Measurements from ENCODE around the gene IL3. TPM values are rescaled to one million over a fixed set of nuclear protein-coding genes. Genes with fewer than 3 reads are reported as not detected.
A peak's percentile ranks its signal among the peaks of the same experiment; 100 is the strongest.

Gene IL3
- total and polyA plus RNA-seq, 9 of the 15 experiments (the other 6 are each of a cell fraction or from before 2014, with no cell fraction given) = not detected

DNA sequence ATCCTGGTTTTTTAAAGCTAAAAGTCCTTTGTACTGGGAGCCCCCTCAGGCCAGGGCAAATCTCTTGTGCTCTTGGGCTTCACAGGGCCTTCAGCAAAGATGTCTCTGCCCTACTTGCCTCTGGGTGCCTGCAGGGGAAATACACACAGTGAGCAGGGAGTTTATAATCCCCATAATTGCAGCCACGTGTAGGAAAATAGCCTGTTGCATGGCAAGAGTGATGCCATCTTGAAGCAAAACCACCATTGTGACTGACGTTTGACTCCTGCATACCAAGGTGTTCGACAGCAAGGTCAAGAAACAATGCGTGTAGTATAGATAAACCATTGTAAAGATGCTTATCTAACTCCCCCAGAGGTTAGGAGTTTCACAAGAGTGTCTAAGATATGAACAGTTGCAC lies 11.4 kb upstream of the IL3 start (continued):
- TF ChIP-seq, protein P1, sequence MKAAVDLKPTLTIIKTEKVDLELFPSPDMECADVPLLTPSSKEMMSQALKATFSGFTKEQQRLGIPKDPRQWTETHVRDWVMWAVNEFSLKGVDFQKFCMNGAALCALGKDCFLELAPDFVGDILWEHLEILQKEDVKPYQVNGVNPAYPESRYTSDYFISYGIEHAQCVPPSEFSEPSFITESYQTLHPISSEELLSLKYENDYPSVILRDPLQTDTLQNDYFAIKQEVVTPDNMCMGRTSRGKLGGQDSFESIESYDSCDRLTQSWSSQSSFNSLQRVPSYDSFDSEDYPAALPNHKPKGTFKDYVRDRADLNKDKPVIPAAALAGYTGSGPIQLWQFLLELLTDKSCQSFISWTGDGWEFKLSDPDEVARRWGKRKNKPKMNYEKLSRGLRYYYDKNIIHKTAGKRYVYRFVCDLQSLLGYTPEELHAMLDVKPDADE (conservative IDR thresholded peaks at IDR 0.05; ENCODE audit: control insufficient read depth, low read depth, low read length) = no peak
- TF ChIP-seq BHLHE40 (IDR thresholded peaks at IDR 0.05; ENCODE audit: low read length) = no peak
- TF ChIP-seq U2AF2 (optimal IDR thresholded peaks at IDR 0.05; ENCODE audit: low read depth, low read length) = no peak
- TF ChIP-seq ZNF766 (CRISPR knock-in tag; conservative IDR thresholded peaks at IDR 0.05) = peak; percentile 51; the same call in 1 of the 2 replicates
- no peak for TF ChIP-seq ZNF75A (CRISPR knock-in tag; IDR thresholded peaks at IDR 0.05)
- no peak for TF ChIP-seq ZNF584 (CRISPR knock-in tag; IDR thresholded peaks at IDR 0.05; ENCODE audit: low read depth)
- no peak for TF ChIP-seq ZNF586 (CRISPR knock-in tag; conservative IDR thresholded peaks at IDR 0.05)
- no peak for TF ChIP-seq ZNF146 (CRISPR knock-in tag; IDR thresholded peaks at IDR 0.05; ENCODE audit: unreplicated experiment)
- TF ChIP-seq, protein P2, sequence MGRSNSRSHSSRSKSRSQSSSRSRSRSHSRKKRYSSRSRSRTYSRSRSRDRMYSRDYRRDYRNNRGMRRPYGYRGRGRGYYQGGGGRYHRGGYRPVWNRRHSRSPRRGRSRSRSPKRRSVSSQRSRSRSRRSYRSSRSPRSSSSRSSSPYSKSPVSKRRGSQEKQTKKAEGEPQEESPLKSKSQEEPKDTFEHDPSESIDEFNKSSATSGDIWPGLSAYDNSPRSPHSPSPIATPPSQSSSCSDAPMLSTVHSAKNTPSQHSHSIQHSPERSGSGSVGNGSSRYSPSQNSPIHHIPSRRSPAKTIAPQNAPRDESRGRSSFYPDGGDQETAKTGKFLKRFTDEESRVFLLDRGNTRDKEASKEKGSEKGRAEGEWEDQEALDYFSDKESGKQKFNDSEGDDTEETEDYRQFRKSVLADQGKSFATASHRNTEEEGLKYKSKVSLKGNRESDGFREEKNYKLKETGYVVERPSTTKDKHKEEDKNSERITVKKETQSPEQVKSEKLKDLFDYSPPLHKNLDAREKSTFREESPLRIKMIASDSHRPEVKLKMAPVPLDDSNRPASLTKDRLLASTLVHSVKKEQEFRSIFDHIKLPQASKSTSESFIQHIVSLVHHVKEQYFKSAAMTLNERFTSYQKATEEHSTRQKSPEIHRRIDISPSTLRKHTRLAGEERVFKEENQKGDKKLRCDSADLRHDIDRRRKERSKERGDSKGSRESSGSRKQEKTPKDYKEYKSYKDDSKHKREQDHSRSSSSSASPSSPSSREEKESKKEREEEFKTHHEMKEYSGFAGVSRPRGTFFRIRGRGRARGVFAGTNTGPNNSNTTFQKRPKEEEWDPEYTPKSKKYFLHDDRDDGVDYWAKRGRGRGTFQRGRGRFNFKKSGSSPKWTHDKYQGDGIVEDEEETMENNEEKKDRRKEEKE (IDR thresholded peaks at IDR 0.05; ENCODE audit: borderline replicate concordance in 1 of 2, control insufficient read depth in 1 of 2, low read depth in 2 of 2, low read length in 1 of 2) = no peak
- 0 out of 2 replicates have a peak, but pooled peaks have one; percentile 4 for TF ChIP-seq CBFA2T3 (IDR thresholded peaks at IDR 0.05)
- TF ChIP-seq ZFPM2 (CRISPR knock-in tag; IDR thresholded peaks at IDR 0.05) = no peak

Data from K562 (cell line).